Lower leg skin (tissue), 4 donors: ENCODE results near the gene GSE1. TPM values are rescaled to one million over a fixed set of nuclear protein-coding genes. Genes with fewer than 3 reads are reported as not detected.

Experiments
- DNase-seq, 2 donors: peaks; one replicate each; pipeline ENCODE4 v3.0.0-alpha.2; 2019; ENCODE audit warnings: low spot score in 2 of 2
- H3K4me3 ChIP-seq: fragments of 200-600 bp; sonication (generic); 2 replicates; pipeline ENCODE4 v1.5.1; 2017; ENCODE audit warnings: mild to moderate bottlenecking, low read depth; ENCODE audit not compliant: poor library complexity, severe bottlenecking
- POLR2A ChIP-seq, 2 donors: fragments of 450-650 bp; IDR thresholded peaks; one replicate each; pipeline ENCODE4 v1.6.1; 2016 to 2017; ENCODE audit warnings: antibody characterized with exemption in 2 of 2, mild to moderate bottlenecking in 1 of 2, moderate library complexity in 1 of 2
- WGBS, 2 donors: methylation state at CpG; one replicate each; pipeline ENCODE4 v1.1.5; 2018; 5-methylcytosine and 5-hydroxymethylcytosine counted together
- intact Hi-C: fragments of 100-400 bp; cut with DNase I; formaldehyde crosslinking; loops from one replicate; pipeline ENCODE4 v1.15.0; 2023; ENCODE audit warnings: low total_unique reads
- total RNA-seq, 4 donors: library from RNA; depleted of rRNA; stranded (reverse); fragments of >200 nt; gene quantifications; one replicate each; pipeline ENCODE4 v1.1.0, GENCODE V29; 2016
- TF ChIP-seq, protein P1 (sequence below), 3 donors: fragments of 450-650 bp; IDR thresholded peaks; one replicate each; pipeline ENCODE4 v1.5.1; 2016; ENCODE audit warnings: antibody characterized with exemption in 3 of 3, mild to moderate bottlenecking in 3 of 3, moderate library complexity in 2 of 3

The GSE1 gene
- total RNA-seq, 4 donors from 2014 or later, result 62.9 to 113 (median 69.9) TPM

DNA sequence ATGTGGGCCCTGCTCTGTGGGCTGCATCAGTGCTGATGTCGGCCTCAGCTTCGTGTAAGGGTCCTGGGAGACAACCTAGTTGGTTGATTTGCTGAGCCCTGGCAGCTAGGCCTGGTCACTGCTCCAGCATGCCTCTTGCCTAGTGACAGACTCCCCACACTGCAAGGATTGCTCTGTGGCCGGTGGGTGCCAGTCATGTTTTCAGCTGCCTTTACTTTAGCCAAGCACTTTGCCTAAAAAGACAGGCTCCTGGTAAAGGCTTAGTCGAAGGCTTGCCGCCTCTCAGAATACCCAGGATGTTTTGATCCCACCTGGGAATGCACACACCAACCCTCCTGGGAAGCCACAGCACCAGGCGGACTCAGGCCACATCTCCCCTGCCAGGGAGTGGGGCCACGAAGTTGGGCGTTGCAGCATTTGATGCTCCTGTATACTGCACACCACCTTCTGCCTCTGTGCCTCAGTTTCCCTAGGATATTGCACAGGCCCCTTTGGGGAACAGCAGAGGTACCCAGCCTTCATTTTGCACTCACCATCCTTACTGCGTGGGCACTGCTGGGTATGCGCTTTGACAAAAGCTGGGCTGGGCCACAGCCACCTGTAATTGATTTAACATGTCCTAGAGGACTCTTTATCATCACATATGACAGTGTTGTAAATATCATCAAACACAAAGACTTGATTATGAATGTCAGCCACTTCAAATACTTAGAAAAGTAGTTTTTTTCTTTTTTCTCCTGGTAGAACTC lies 55.7 kb downstream of the GSE1 start:
- TF ChIP-seq, protein P1, sequence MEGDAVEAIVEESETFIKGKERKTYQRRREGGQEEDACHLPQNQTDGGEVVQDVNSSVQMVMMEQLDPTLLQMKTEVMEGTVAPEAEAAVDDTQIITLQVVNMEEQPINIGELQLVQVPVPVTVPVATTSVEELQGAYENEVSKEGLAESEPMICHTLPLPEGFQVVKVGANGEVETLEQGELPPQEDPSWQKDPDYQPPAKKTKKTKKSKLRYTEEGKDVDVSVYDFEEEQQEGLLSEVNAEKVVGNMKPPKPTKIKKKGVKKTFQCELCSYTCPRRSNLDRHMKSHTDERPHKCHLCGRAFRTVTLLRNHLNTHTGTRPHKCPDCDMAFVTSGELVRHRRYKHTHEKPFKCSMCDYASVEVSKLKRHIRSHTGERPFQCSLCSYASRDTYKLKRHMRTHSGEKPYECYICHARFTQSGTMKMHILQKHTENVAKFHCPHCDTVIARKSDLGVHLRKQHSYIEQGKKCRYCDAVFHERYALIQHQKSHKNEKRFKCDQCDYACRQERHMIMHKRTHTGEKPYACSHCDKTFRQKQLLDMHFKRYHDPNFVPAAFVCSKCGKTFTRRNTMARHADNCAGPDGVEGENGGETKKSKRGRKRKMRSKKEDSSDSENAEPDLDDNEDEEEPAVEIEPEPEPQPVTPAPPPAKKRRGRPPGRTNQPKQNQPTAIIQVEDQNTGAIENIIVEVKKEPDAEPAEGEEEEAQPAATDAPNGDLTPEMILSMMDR (IDR thresholded peaks at IDR 0.05), result no peak
- TF ChIP-seq POLR2A (IDR thresholded peaks at IDR 0.05), result no peak
- H3K4me3 ChIP-seq, result no peak overlapping the region
- DNase-seq, result no peak
- intact Hi-C loops, result no loop called here
- WGBS, 2 donors, result 93 to 98% methylated on average over 9 to 10 of the region's 10 CpGs

DNA sequence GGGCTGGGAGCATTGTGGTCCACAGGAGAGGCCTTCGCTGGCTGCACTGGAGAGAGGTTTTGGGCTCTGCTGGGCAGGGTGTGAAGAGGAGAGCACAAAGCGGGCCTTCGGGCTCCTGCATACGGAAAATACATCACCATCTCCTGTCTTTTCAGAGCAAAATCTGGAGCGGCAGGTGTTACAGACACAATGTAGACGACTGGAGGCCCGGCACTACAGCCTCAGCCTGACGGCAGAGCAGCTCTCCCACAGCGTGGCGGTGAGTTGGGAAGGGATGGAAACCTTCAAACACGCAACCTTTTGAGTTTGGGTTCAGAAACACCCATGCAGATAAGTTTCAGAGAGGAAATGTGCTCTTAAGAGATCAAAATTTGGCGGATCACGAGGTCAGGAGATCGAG lies 57.7 kb downstream of the GSE1 start:
- TF ChIP-seq POLR2A (IDR thresholded peaks at IDR 0.05), result no peak
- TF ChIP-seq, protein P1 (IDR thresholded peaks at IDR 0.05), result no peak
- no peak for DNase-seq
- no peak overlapping the region for H3K4me3 ChIP-seq
- intact Hi-C loops, result no loop called here
- 97 to 98% methylated on average over 14 of the region's 14 CpGs for WGBS, 2 donors

DNA sequence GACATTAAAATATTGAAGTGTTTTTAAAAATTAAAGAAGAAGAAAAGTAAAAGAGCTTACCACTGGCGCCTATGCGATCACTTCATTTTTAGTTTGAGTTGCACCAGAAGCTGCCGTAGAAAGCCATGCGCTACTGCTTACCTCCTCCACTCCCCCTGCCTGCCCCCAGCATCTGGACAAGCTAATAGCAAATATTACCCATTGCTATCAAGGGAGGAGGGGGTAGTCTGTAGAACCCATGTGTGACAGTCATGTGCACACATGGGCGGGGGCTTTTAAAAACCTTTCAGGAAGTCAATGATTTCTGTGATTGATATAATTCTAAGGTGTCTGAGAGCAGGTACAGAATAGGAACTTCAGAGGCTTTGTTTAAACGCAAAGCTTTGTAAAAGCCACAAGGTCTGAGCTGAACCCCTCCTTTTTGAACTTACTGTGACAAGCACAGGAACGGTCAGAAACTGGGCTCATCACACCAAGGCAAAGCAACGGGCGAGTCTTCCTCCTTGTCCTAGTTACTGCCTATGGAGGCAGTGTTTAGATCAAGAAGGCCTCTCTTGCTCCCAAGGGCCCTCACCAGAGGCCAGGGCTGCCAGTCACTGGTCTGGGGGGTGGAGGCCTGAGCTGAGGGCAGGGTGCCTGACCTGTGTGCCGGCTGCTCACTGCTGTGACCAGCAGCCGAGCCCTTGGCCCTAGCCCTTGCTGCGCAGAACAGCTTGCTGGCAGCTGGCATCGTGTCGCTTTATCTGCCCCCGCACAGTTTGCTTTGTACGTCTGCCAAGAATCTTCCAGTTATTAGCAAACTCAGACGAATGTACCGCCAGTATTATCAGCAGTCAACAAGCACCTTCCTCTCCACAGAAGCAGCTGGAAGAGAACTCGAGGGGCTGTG lies 60.7 kb downstream of the GSE1 start:
- DNase-seq, result no peak
- intact Hi-C loops, result no loop called here
- H3K4me3 ChIP-seq, result no peak overlapping the region
- 71 to 74% methylated on average over 17 to 19 of the region's 19 CpGs for WGBS, 2 donors
- TF ChIP-seq, protein P1 (IDR thresholded peaks at IDR 0.05), result no peak
- no peak for TF ChIP-seq POLR2A (IDR thresholded peaks at IDR 0.05)

DNA sequence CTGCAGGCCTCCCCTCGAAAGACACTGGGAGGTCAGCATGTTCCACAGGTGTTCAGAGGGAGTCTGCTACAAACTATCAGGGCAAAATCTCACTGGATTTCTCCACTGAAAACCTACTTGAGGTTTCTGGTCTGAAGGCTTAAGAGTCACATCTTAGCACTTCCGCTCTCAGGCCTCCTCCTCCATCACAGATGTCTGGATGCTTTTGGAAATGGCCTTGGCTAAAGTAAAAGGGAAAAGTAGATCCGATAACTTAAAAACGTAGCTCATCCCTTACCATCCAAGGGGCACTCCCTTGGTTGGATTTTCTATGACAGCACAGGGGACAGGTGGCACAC lies 61.3 kb downstream of the GSE1 start:
- no peak overlapping the region for H3K4me3 ChIP-seq
- TF ChIP-seq POLR2A (IDR thresholded peaks at IDR 0.05), result no peak
- DNase-seq, result no peak
- intact Hi-C loops, result no loop called here
- 80 to 89% methylated on average over 4 of the region's 4 CpGs for WGBS, 2 donors

DNA sequence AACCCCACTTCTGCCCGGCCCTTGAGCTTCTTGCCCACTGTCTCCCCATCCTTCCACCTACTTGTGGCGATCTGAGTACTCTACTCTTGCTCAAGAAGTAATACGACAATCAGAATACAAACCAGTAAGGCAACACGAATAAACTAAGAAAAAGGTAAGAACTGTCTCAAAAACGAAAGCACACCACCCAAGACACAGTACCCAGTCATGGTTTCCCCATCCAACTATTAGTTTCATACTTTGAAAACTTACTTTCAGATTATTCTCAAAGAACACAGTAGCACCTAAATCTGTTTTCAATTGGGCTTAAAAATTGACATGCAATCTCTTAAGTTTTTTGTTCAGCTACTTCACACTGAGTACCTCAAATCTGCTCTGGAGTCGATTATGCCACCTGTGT lies 61.7 kb downstream of the GSE1 start:
- 86 to 88% methylated on average over 6 of the region's 6 CpGs for WGBS, 2 donors
- no peak overlapping the region for H3K4me3 ChIP-seq
- no peak for DNase-seq
- TF ChIP-seq POLR2A (IDR thresholded peaks at IDR 0.05), result no peak
- TF ChIP-seq, protein P1 (IDR thresholded peaks at IDR 0.05), result no peak
- intact Hi-C loops, result no loop called here

DNA sequence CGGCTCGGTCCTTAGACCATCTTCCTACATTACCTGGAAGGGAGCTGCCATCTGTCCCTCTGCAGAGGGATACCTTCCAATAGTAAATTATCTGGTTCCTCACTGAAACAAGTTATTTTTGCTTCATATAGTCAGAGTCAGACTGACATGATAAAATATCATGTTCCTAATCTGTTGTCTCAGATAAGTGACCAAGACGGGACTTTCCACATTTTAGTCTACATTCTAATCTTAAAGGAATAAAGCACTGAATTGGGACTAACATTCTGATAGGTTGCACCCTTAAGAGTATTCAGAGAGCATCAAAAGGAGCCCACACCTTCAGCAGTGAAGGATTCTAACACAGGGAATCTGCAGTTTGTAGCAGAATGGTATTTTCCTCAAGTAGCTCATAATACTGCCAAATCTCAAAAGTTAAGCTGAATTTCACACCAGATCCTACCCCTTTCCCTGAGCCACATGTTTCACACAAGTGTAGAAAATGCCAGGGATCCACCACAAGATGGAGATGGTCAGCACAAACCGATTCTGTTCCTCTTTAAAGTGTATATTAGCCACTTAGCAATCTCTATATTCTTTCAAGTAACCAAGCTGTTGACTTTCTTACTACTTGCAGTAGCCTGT lies 62.2 kb downstream of the GSE1 start:
- intact Hi-C loops, result no loop called here
- TF ChIP-seq, protein P1 (IDR thresholded peaks at IDR 0.05), result no peak
- TF ChIP-seq POLR2A (IDR thresholded peaks at IDR 0.05), result no peak
- no peak overlapping the region for H3K4me3 ChIP-seq
- DNase-seq, result no peak
- 55 to 56% methylated on average over 4 of the region's 4 CpGs for WGBS, 2 donors
